Left hindlimb (tissue), 1 donor: ENCODE measurements around the gene NEMP2.
"Not testable (repeated sequence)": the region's sequence is repeated elsewhere in the genome, so short reads cannot be mapped to it uniquely, and the experiment has no call there.

Experiments
- DNase-seq: peaks from one replicate; pipeline ENCODE4 v3.0.0-alpha.2; 2018

Gene NEMP2

DNA sequence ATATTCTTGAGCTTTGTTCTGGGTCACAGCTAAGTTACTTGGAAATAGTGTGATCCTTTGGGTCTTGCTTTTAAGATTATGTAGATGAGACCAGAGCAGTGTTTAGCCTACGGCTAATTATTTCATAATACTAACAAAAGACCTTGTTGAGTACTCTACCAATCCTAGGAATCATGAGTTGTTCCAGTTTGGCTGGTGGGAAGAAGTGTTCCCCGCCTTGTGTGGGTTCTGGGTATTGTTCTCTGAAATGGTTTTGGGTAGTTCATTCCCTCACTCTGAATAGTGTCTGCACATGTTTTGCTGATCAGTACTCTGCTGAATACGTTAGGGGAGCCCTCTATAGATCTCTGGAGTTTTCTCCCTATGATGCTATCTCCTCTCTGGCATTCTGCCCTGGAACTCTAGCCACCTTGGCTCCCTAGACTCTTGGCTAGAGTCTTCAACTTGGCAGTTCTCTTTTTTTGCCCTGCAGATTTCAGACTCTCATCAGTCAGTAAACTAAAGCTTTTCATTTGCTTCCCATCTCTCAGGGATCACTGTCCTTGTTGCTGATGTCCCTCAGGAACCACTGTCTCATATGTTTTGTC, 48.4 kb downstream of the NEMP2 start:
- no peak for DNase-seq

DNA sequence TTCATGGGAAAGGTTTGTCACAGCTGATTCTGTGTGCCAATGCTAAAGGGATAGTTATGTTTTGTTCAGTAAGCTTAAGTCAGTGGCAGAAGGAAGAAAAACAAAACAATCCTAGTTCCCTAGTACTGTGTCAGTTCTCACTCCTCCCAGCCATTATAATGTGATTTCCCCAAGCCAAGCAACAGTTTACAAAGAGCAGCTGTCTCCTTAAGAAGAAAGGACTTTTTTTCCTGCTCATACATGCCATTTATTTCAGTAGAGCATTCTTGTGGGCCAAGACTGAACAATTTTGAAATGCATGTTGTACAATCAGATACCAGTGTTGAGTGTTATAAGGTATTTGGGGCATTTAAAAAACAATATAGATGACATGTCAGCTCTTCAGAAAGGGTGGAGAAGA, 52.1 kb downstream of the NEMP2 start:
- DNase-seq: no peak

- no peak for DNase-seq
Observed at GRCh38 chr2:190481339-190481738, 53.2 kb downstream of the NEMP2 start.

GRCh38 chr2:190478572-190479195, 55.8 kb downstream of the NEMP2 start:
- DNase-seq: no peak

DNA sequence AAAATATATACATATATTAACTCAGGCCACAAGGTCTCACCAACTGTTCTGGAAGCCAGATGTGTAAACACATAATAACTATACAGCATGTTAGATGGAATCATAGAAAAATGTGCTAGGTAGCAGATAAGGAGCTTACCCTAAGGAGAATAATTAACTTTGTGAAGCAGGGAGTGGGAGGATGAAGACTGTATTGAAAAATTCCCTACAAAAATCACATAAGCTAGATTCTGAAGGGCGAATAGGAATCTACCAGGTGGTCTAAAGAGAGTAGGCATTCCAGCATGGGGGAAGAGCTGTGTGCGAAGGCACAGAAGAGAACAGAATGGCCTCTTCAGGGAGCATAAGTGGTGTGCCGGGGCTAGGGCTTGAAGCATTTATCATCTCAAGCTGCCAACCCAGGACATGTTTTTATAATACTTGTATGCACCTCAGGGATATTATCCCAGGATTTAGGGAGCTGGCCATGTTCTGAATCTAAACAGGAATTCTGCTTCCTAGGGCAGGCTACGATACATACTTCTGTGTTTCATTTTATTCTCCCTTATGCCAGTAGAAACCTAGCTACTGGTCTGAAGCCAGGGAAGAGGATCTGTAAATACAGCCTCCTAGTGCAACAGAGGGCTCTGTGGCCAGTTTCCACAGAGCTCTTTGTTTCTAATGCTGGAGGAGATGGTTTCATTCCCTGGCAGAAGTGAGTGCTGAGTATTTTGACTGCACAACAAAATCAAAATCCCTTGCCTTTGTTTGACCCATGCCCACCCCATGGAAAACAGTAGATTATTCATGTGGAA, 56.7 kb downstream of the NEMP2 start:
- DNase-seq: peak; percentile 56

- DNase-seq: no peak
Observed at GRCh38 chr2:190470256-190470826, 64.2 kb downstream of the NEMP2 start.

- DNase-seq: peak; percentile 53
Observed at GRCh38 chr2:190469771-190470170, 64.8 kb downstream of the NEMP2 start.

DNA sequence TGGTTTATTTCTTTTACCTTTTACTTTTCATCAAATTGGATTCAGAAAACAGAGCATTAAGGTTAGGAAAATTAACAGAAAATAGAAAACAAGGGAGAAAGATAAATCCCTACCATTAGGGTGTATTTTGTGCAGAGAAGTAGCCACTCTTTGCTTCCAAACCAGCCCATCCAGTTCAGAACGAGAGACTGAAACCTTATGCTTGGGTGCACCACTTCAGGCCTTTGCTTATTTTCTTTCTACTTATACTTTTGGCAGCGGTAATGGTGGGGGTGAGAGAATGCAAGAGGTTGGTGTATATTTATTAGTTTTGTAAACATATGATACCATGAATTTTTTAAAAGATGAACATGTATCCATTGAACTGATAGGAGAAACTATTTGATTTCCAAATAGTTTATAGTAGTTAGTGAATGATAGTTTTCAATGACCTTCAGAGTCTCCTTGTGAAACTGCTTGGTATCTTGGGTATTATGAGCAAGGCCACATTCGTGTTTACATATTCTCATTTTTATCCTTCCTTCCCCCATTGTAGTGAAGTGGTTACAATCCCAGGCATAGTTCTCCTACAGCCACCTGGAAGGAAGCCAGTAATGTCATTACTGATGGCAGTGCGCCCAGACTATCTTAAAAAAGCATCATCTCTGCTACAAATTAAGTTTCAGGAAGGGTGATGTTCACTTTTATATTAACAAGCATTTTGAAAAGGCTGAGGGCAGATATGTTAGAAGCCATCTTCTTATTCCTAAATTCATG, 65.5 kb downstream of the NEMP2 start:
- peak; percentile 89 for DNase-seq

GRCh38 chr2:190468354-190468753, 66.2 kb downstream of the NEMP2 start:
- DNase-seq: not testable (repeated sequence)

- peak; percentile 46 for DNase-seq
Observed at GRCh38 chr2:190467575-190468083, 66.9 kb downstream of the NEMP2 start.

DNA sequence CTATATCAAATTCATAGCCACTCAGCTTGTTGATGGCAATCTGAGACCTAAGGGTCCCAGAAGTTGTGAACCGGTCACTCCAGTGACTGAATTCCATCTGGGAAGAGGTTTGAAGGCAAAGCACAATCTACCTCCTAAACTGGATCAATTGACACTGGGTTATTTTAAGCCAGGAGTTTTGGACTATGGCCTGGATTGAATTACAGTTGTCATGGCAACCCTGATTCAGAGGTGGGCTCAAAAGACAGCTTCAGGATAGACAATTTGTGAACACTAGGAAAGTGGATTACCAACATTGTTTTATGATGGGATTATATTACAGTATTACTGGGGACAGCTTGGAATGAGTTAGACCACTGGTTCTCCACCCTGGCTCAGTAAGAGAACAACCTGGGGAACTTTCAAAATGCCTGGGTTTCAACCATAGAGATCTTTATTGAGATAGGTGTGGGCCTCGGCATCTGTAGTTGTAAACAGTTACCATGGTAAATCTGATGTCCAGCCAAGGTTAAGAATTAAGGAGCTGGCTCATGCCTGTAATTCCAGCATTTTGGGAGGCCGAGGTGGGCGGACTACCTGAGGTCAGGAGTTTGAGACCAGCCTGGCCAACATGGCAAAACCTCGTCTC, 67.6 kb downstream of the NEMP2 start:
- DNase-seq: no peak

- DNase-seq: no peak
Observed at GRCh38 chr2:190465060-190465459, 69.5 kb downstream of the NEMP2 start.

DNA sequence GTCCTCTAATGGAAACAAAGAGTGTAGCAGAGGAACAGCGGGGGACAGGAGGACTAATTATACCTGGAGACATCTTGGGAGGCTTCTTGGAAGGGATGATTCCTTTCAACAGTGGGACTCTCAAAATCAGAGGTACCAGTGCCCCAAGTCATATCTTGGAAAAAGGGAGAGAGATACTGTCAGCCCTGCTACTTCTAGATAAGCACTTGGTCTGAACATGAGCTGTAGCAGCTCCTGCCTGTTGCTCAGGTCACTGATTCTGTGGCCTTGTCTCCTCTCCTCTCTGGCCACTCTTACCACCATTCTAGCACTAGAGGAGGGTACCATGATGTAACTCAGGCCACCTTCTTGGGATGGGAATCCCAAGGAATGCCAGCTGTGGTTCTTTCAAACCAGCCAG, 71.9 kb downstream of the NEMP2 start:
- DNase-seq: no peak

- no peak for DNase-seq
Observed at GRCh38 chr2:190462181-190462580, 72.3 kb downstream of the NEMP2 start.

DNA sequence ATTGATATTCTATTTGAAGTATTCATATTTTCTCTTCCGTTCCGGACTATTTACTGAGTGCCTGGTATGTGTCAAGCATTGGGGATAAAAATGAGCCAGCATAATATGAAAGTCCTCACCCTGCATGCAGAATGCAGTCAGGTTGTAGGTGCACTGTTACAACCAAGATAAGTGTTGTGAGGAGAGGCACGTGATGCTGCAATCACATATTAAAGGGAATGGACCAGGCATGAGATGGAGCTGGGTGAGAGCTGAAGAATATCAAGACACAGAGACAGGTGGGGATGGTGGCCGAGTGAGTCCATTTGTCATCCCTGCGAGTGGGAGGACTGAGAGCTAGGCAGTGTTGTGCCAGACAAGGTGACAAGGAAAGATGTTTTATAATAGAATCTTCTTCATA, 74.0 kb downstream of the NEMP2 start:
- DNase-seq: no peak

- no peak for DNase-seq
Observed at GRCh38 chr2:190459881-190460280, 74.6 kb downstream of the NEMP2 start.

GRCh38 chr2:190458352-190459107, 76.0 kb downstream of the NEMP2 start:
- no peak for DNase-seq

- no peak for DNase-seq
Observed at GRCh38 chr2:190457256-190457655, 77.3 kb downstream of the NEMP2 start.

GRCh38 chr2:190456833-190457232, 77.7 kb downstream of the NEMP2 start:
- no peak for DNase-seq

DNA sequence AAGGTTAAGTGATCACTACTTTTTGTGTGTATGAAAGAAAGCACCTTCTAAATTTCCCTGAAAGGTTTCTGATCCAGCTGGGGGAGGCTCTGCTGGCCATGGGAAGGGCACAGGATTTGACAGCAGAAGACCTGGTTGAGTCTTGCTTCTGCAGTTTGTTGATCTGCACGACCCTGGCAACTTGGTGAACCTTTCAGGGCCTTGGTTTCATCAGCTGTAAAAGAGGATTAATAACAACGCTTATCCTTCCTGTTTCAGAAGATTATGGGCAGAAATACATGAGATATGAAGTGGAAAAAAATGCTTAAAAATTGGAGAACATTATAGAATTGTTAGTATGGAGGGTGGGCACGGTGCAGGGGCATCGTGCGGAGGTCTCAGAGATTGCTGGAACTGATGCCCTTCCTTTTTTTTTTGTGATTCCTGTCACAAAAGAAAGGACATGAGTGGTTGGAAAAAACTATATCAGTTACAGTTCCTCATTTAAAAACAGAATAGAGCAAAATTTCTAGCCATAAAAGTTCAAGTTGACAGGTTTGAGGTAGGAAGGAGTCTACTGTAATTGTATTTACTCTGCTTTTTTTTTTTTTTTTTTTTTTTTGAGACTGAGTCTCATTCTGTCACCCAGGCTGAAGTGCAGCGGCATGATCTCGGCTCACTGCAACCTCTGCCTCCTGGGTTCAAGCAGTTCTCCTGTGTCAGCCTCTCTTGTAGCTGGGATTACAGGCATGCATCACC, 79.0 kb downstream of the NEMP2 start:
- no peak for DNase-seq

DNA sequence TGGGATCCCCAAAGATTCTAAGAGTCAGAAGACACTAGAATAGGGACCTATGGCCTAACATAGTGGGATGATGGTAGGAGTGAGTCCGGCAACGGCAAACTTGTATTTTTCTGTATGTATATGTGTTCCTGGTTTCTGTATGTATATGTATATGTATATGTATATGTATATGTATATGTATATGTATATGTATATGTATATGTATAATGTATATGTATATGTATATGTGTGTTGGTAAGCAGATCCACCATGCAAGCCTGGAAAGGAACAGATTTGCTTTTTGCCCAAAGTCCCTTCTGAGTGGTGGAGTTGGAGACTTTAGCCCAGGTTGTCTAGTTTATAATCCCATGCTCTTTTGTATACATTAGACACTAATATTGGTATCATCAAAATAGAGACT, 79.7 kb downstream of the NEMP2 start:
- no peak for DNase-seq
